ENCODE measurements around the gene SEMA3E. TPM values are rescaled to one million over a fixed set of nuclear protein-coding genes. Genes with fewer than 3 reads are reported as not detected.

SEMA3E gene
- total RNA-seq, 1 donor from 2014 or later, result not detected

- no peak overlapping the region for H3K4me3 Mint-ChIP-seq
These were observed 120.0 kb downstream of the SEMA3E start for GRCh38 chr7:83528925-83529423.

GRCh38 chr7:83524277-83525075 is 124.5 kb downstream of the SEMA3E start:
- intact Hi-C loops (cut with micrococcal nuclease), result no loop called here
- H3K4me3 Mint-ChIP-seq, result no peak overlapping the region
- no peak for DNase-seq (ENCODE audit: low spot score)
- no peaks in the 10 kb centered on the region for H3K27me3 Mint-ChIP-seq (ENCODE audit: insufficient read depth)
- H3K36me3 Mint-ChIP-seq (ENCODE audit: low read depth), result no peaks in the 10 kb centered on the region
- H3K9me3 Mint-ChIP-seq, result no peaks in the 10 kb centered on the region
- H3K27ac Mint-ChIP-seq, result no peak overlapping the region
- no peaks in the 10 kb centered on the region for H3K4me1 Mint-ChIP-seq (ENCODE audit: low read depth)

More at GRCh38 chr7:83528925-83529423, 120.0 kb downstream of the SEMA3E start:
- H3K9me3 Mint-ChIP-seq, result no peaks in the 10 kb centered on the region
- H3K27ac Mint-ChIP-seq, result no peak overlapping the region
- no peaks in the 10 kb centered on the region for H3K4me1 Mint-ChIP-seq (ENCODE audit: low read depth)
- intact Hi-C loops (cut with micrococcal nuclease), result no loop called here
- DNase-seq (ENCODE audit: low spot score), result no peak
- no peaks in the 10 kb centered on the region for H3K27me3 Mint-ChIP-seq (ENCODE audit: insufficient read depth)
- H3K36me3 Mint-ChIP-seq (ENCODE audit: low read depth), result no peaks in the 10 kb centered on the region

DNA sequence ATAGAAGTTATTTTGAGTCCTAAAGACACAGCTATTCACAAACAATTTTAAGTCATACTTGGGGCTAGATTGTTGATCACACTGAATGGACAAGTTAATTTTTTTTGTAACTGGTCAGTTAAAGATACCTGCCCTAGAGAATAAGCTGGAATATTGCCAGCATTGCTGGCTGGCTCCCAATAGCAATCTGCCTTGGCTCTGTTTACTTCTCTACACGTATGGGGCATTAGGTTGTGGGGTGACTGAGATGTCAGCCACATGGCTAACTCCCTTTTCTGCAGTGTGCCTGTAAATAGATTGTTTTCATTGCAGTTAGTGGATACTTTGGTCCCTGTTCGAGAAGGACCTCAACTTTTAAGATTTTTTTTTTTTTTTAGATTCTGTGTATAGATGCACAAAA is 128.2 kb downstream of the SEMA3E start:
- H3K4me1 Mint-ChIP-seq (ENCODE audit: low read depth), result no peaks in the 10 kb centered on the region
- intact Hi-C loops (cut with micrococcal nuclease), result no loop called here
- no peaks in the 10 kb centered on the region for H3K9me3 Mint-ChIP-seq
- no peak for DNase-seq (ENCODE audit: low spot score)
- no peaks in the 10 kb centered on the region for H3K36me3 Mint-ChIP-seq (ENCODE audit: low read depth)
- H3K27me3 Mint-ChIP-seq (ENCODE audit: insufficient read depth), result no peaks in the 10 kb centered on the region
- H3K27ac Mint-ChIP-seq, result no peak overlapping the region
- H3K4me3 Mint-ChIP-seq, result no peak overlapping the region

GRCh38 chr7:83519240-83519639 is 129.7 kb downstream of the SEMA3E start:
- H3K36me3 Mint-ChIP-seq (ENCODE audit: low read depth), result no peaks in the 10 kb centered on the region
- H3K4me1 Mint-ChIP-seq (ENCODE audit: low read depth), result no peaks in the 10 kb centered on the region
- no peak for DNase-seq (ENCODE audit: low spot score)
- no peaks in the 10 kb centered on the region for H3K27me3 Mint-ChIP-seq (ENCODE audit: insufficient read depth)
- H3K9me3 Mint-ChIP-seq, result no peaks in the 10 kb centered on the region
- no peak overlapping the region for H3K27ac Mint-ChIP-seq
- intact Hi-C loops (cut with micrococcal nuclease), result no loop called here
- no peak overlapping the region for H3K4me3 Mint-ChIP-seq

- Mint-ChIP-seq H3K27me3 (ENCODE audit: insufficient read depth) (no peaks in the 10 kb centered on the region), H3K4me1 (ENCODE audit: low read depth) (no peaks in the 10 kb centered on the region), H3K27ac (no peak overlapping the region), H3K36me3 (ENCODE audit: low read depth) (no peaks in the 10 kb centered on the region), H3K9me3 (no peaks in the 10 kb centered on the region), H3K4me3 (no peak overlapping the region)
- intact Hi-C loops (cut with micrococcal nuclease), result no loop called here
- no peak for DNase-seq (ENCODE audit: low spot score)
These were observed 131.8 kb downstream of the SEMA3E start for GRCh38 chr7:83517035-83517700.

DNA sequence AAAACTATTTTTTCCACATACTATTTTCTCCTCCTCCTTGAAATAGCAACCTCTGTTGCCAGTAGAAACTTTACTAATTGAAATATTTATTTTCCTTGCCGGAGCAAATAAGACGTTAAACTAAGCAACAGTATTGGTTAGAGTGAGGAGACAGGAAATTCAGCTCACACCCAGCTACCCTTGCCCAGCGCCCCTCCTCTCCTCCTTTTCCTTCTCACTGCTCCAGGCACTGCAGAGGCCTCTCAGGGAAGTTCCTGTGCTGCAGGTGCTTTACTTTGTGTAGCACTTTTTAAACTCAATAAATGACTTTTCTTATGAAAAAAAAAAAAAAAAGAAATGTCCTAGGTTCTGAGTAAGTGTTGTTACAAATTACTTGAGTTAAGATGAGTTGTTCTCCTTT is 134.0 kb downstream of the SEMA3E start:
- no peaks in the 10 kb centered on the region for H3K27me3 Mint-ChIP-seq (ENCODE audit: insufficient read depth)
- no peaks in the 10 kb centered on the region for H3K9me3 Mint-ChIP-seq
- intact Hi-C loops (cut with micrococcal nuclease), result no loop called here
- no peak overlapping the region for H3K27ac Mint-ChIP-seq
- H3K36me3 Mint-ChIP-seq (ENCODE audit: low read depth), result no peaks in the 10 kb centered on the region
- DNase-seq (ENCODE audit: low spot score), result no peak
- no peak overlapping the region for H3K4me3 Mint-ChIP-seq
- no peaks in the 10 kb centered on the region for H3K4me1 Mint-ChIP-seq (ENCODE audit: low read depth)

DNA sequence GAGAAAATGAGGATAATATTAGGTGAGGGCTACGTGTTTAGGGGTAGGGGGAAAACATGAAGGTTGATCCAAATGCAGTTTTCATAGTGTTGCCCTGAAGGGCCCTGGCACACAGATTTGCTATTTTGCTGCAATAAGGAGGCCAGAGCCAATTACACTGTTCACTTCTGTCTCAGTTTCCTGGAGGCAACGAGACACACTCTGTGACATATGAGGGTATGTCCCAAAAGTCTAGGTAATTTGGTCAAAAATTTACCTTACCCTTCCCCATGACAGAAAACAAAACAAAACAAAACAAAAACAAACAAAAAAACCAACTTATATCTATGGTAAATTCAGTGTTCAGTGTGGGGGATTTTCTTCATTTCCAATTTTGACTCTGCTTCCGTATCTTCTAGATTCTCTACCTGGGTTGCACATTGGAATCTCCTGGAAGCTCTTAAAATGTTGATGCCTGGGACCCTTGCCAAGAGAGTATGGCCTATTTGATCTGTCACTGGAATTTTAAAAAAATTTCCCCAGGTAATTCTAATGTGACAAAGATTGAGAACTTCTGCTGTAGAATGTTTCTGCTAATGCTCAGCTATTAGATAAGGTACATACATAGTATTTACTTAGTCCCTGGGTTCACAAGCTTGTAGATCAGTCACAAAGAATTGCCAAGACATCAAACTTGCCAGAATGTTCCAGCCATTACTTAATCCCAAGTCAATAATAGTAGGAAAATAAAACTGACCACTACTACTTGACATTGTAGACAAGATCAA is 139.5 kb downstream of the SEMA3E start:
- Mint-ChIP-seq H3K9me3 (no peaks in the 10 kb centered on the region), H3K36me3 (ENCODE audit: low read depth) (no peaks in the 10 kb centered on the region), H3K27ac (no peak overlapping the region)

GRCh38 chr7:83504330-83504729 is 144.6 kb downstream of the SEMA3E start:
- H3K36me3 Mint-ChIP-seq (ENCODE audit: low read depth), result no peaks in the 10 kb centered on the region
- intact Hi-C loops (cut with micrococcal nuclease), result no loop called here
- H3K9me3 Mint-ChIP-seq, result no peaks in the 10 kb centered on the region
- H3K4me1 Mint-ChIP-seq (ENCODE audit: low read depth), result no peaks in the 10 kb centered on the region
- H3K27me3 Mint-ChIP-seq (ENCODE audit: insufficient read depth), result no peaks in the 10 kb centered on the region
- no peak overlapping the region for H3K27ac Mint-ChIP-seq
- H3K4me3 Mint-ChIP-seq, result no peak overlapping the region
- DNase-seq (ENCODE audit: low spot score), result no peak

More for the DNA sequence above, 139.5 kb downstream of the SEMA3E start:
- H3K27me3 Mint-ChIP-seq (ENCODE audit: insufficient read depth), result no peaks in the 10 kb centered on the region
- no peak for DNase-seq (ENCODE audit: low spot score)
- intact Hi-C loops (cut with micrococcal nuclease), result no loop called here
- H3K4me1 Mint-ChIP-seq (ENCODE audit: low read depth), result no peaks in the 10 kb centered on the region
- H3K4me3 Mint-ChIP-seq, result no peak overlapping the region

DNA sequence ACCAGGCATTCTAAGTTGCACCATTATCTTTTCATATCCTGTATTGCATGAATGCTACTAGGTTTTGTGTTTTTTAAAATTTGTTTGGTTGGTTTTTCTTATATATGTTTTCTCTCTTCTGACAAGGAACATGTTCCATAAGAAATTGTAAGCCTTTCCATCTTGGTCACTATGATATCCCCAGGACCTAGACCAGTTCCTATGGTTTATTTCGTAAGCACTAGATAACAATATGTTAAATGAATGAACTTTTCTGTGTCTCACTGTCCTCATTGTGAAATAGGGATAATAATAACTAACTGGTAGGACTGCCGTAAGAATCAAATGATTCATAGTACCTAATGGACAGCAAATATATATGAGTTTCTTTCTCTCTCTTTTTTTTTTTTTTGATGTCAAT is 146.3 kb downstream of the SEMA3E start:
- no peak overlapping the region for H3K27ac Mint-ChIP-seq

DNA sequence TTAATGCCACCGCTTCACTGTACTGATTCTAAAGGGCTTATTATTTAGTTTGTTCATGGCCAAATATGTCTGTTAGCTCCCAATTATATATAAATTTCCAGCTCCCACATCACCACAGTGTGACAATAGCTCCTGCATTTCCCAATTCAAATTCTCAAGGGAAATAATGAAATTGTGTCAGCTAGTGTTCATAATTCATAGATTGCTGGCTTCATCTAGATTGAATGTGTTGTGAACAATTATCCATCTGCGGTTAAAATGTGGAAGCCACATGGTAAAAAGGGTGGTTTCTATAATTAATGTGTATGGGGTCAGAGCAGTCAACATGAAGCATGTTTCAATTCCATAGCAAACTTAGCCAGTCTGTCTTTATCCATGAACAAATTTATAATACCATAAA is 154.3 kb downstream of the SEMA3E start:
- H3K27ac Mint-ChIP-seq, result no peak overlapping the region
- H3K36me3 Mint-ChIP-seq (ENCODE audit: low read depth), result no peaks in the 10 kb centered on the region
- intact Hi-C loops (cut with micrococcal nuclease), result no loop called here
- DNase-seq (ENCODE audit: low spot score), result no peak
- H3K9me3 Mint-ChIP-seq, result no peaks in the 10 kb centered on the region
- H3K4me3 Mint-ChIP-seq, result no peak overlapping the region
- H3K27me3 Mint-ChIP-seq (ENCODE audit: insufficient read depth), result no peaks in the 10 kb centered on the region
- H3K4me1 Mint-ChIP-seq (ENCODE audit: low read depth), result no peaks in the 10 kb centered on the region

More for the DNA sequence above, 146.3 kb downstream of the SEMA3E start:
- Mint-ChIP-seq H3K36me3 (ENCODE audit: low read depth) (no peaks in the 10 kb centered on the region), H3K4me1 (ENCODE audit: low read depth) (no peaks in the 10 kb centered on the region), H3K4me3 (no peak overlapping the region), H3K9me3 (no peaks in the 10 kb centered on the region), H3K27me3 (ENCODE audit: insufficient read depth) (no peaks in the 10 kb centered on the region)
- DNase-seq (ENCODE audit: low spot score), result no peak
- intact Hi-C loops (cut with micrococcal nuclease), result no loop called here

GRCh38 chr7:83492802-83493201 is 156.1 kb downstream of the SEMA3E start:
- no peaks in the 10 kb centered on the region for H3K27me3 Mint-ChIP-seq (ENCODE audit: insufficient read depth)
- H3K36me3 Mint-ChIP-seq (ENCODE audit: low read depth), result no peaks in the 10 kb centered on the region
- no peaks in the 10 kb centered on the region for H3K4me1 Mint-ChIP-seq (ENCODE audit: low read depth)
- H3K9me3 Mint-ChIP-seq, result no peaks in the 10 kb centered on the region
- DNase-seq (ENCODE audit: low spot score), result no peak
- intact Hi-C loops (cut with micrococcal nuclease), result no loop called here
- H3K27ac Mint-ChIP-seq, result no peak overlapping the region
- H3K4me3 Mint-ChIP-seq, result no peak overlapping the region

GRCh38 chr7:83487801-83488200 is 161.1 kb downstream of the SEMA3E start:
- H3K9me3 Mint-ChIP-seq, result no peaks in the 10 kb centered on the region
- intact Hi-C loops (cut with micrococcal nuclease), result no loop called here
- H3K27ac Mint-ChIP-seq, result no peak overlapping the region
- no peaks in the 10 kb centered on the region for H3K36me3 Mint-ChIP-seq (ENCODE audit: low read depth)
- H3K27me3 Mint-ChIP-seq (ENCODE audit: insufficient read depth), result no peaks in the 10 kb centered on the region
- no peak for DNase-seq (ENCODE audit: low spot score)
- H3K4me3 Mint-ChIP-seq, result no peak overlapping the region
- no peaks in the 10 kb centered on the region for H3K4me1 Mint-ChIP-seq (ENCODE audit: low read depth)

GRCh38 chr7:83486957-83487356 is 162.0 kb downstream of the SEMA3E start:
- no peaks in the 10 kb centered on the region for H3K27me3 Mint-ChIP-seq (ENCODE audit: insufficient read depth)
- intact Hi-C loops (cut with micrococcal nuclease), result no loop called here
- H3K36me3 Mint-ChIP-seq (ENCODE audit: low read depth), result no peaks in the 10 kb centered on the region
- no peak overlapping the region for H3K4me3 Mint-ChIP-seq
- no peaks in the 10 kb centered on the region for H3K9me3 Mint-ChIP-seq
- no peak overlapping the region for H3K27ac Mint-ChIP-seq
- no peaks in the 10 kb centered on the region for H3K4me1 Mint-ChIP-seq (ENCODE audit: low read depth)
- no peak for DNase-seq (ENCODE audit: low spot score)

Data from activated T-helper 1 cell treated with anti-CD3 and anti-CD28 coated beads, Interleukin-12 subunit alpha, Interleukin-12 subunit beta, Interleukin-2, Interleukin-4 antibody, amounts not matched to agents 30 ng/mL and 10 ng/mL and 1 ng/mL, durations not matched to agents 14 hours and 24 hours and 36 hours (primary cell).